ENCODE data around the gene ARFGAP3.

ARFGAP3 gene

DNA sequence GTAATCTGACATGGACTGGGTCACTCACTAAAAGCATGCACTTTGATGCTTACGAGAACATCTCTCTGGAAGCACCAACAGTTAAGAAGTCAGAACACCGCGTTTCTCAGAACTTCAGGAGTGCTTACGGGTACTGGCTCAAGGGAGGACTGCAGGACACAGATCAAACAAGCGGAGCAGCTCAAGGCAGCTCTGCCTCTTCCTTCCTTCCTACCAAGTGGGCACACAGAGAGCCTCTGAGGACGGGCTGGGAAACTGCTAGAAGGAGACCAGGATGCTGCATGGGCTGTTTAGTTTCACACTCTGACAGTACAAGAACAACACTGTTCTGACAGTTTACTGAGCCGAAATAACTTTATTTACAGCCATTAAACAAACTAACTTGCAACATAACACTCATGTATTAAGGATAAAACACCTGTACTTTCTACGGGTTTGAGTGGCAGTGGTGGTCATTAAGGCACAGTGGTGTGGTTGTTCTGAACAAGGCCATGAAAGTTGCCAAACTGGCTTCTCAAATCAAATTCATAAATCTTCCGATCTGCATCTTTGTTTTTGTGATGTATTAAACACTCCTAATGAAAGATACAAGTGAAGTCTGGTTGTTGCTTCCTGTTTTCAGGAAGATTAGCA is 37.5 kb downstream of the ARFGAP3 start:
- no peak for DNase-seq (ENCODE audit: low spot score)

DNA sequence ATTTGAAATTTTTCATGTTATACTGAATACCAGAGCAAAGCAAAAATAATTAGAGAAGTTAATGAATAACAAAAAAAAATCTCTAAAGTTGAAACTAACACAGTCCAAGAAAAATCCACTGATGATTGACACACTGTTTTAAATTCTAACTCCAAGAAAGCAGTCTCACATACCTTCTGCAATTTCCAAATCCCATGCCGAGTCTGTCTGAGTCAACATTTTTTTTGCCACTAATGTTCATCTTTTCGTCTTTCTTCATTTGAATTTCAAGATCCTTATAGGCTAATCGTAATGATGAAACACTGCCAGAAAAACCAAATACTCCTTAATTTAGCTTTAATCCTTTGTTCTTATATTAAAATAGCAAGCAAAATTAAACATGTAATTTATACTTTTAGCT is 39.5 kb downstream of the ARFGAP3 start:
- no peak for DNase-seq (ENCODE audit: low spot score)

DNA sequence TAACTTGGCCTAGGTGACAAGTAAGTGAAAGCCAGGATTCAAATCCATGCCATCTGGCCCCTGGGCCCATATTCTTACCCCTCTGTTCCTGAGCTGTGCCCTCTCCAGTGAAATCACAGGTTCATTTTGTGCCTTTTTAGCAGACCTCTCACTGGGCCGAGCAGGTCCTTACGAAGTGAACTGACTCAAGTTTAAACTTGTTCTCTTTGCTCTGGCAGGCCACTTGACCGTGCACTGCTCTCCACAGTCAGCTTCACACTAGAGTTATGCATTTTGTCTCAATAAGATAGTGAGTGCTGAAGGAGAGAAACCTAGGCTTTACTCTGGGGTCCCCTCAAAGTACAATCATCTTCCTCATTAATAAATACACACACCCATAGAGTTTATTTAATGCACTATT is 40.7 kb downstream of the ARFGAP3 start:
- DNase-seq (ENCODE audit: low spot score) = no peak

DNA sequence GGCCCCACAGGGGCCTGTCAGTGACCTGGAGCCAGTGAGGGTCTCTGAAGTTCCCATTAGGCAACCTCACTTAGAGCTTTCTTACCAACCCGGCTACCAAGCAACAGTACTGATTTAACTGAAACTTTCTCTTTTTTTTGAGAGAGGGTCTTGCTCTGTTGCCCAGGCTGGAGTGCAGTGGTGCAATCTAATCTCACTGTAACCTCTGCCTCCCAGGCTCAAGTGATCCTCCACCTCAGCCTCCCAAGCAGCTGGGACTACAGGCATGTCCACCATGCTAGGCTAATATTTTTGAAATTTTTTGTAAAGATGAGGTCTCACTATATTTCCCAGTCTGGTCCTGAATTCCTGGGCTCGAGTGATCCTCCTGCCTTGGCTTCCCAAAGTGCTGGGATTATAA is 42.5 kb downstream of the ARFGAP3 start:
- DNase-seq (ENCODE audit: low spot score) = no peak

DNA sequence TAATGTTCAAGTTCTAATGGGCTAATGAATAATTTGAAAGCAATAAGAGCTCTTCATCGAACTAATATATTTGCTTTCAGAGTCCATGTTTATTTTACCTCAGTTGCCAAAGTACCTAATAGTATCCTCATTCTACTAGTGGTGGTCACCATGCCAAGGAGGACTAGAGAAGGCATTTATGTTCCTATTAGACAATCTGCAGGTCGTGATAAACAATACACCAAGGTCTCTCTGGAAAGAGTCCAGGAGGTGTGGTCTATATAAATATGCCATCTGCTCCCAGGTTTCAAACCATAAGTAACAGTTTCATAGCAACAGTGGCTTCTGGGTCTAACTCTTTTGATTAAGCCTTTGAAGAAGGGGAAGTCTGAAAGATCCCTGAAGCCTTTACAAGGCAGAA is 42.9 kb downstream of the ARFGAP3 start:
- DNase-seq (ENCODE audit: low spot score) = peak; percentile 77

DNA sequence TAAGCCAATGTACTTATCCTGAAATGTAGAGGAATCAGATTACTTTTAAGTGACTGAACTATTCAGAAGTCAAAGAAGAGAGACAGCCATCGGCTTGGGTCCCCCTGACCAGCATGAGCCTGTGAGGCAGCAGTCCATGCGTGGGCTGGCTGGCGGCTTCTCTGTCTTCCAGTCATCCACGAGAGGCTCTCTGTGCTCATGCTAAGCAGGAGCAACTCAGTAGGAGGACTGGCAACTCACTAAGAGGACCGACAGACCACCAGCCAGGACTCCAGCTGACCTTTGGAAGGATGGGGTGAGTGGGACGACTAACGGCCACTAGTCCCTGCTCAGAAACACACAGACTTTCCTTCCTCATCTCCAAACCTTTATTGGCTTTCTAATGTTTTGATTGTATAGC is 43.6 kb downstream of the ARFGAP3 start:
- peak; percentile 30 for DNase-seq (ENCODE audit: low spot score)

DNA sequence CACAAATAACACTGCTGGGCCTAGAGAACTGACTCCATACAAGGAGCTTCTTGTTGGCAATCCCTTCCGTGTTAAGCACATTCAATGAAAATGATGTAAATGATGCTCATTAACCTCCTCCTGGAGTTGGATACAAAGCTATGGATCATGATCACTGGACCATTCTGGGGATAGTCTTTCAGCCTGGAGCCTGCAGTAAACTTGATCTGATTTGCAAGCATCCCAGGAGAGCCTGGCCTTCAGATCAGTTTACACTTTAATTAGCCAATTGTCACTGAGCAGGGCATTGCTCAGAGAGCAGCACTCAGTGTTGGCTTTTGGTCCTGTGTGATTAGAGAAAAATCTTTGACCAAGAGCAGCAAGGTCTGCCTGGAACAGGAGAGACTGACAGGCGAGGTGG is 45.6 kb downstream of the ARFGAP3 start:
- DNase-seq (ENCODE audit: low spot score) = no peak

DNA sequence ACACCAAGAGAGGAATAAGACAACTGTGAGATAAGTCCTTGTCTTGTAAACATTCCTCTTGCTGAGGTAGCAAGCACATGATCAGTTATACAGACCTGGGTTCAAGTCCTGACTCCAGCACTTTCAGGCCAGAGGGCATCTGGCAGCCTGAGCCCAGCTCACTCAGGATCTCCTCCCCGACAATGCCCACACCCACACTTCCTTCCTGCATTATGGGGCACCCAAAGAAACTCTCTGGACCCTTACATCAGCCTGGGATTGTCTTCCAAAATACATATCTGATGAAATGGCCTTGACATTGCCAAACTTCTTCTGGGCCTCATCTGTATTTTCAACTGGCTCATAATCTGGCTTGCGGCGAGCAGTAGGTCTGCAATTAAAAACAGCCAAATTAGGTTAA is 48.6 kb downstream of the ARFGAP3 start:
- no peak for DNase-seq (ENCODE audit: low spot score)

DNA sequence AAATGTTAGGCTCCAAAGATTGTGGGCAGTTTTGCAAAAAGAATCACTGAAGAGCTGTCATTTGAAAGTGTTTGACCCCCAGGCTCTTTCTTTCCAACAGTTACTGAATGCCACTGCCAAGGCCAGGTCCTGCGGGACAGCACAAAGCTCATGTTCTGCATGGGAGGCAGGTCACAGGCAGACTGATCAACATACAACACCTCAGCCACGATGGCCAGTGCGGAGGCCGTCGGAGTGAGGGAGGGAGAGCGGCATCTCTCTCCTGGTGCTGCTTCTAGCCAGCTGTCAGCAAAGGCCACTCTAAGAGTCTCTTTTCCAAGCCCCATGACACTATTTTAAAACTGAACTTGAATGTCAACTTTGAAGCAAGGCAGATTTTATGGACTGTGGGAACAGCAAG is 49.9 kb downstream of the ARFGAP3 start:
- no peak for DNase-seq (ENCODE audit: low spot score)

DNA sequence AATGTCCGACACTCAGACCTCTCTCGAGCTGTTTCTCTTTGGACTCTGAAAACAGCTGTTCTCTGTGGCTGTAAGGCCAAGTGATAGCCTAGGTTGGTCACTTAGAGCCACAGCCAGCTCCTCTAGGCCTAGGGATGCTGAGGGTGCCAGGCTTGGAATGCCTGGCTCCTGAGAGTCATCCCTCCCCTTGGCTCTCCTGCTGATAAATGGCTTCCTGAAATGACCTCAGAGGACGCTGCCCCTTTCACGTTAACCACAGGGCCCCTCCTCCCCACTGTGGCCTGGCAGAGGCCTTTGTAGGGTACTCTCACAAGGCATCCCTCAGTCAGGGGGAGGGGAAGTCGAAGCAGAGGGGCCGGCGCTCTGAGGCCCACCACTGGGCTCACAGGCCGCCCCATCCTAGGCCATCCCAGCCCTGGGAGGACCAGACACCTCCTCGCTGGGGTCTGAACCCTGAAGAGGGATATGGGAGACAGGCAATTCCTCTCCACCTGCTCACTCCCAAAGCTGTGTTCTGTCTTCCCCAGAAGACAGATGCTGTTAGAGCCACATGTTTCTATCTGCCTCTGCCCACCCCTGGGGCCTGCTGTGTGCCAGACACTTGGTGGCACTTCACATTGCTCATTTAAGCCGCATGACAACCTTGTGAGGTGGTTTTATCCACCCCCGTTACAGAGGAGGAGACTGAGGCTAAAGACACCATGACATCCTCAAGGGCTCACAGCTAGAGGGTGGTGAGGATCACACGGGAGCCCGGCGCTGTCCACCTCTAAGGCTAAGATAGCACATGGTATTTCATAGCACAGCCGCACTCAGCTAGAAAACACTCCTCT is 50.9 kb downstream of the ARFGAP3 start:
- no peak for DNase-seq (ENCODE audit: low spot score)

DNA sequence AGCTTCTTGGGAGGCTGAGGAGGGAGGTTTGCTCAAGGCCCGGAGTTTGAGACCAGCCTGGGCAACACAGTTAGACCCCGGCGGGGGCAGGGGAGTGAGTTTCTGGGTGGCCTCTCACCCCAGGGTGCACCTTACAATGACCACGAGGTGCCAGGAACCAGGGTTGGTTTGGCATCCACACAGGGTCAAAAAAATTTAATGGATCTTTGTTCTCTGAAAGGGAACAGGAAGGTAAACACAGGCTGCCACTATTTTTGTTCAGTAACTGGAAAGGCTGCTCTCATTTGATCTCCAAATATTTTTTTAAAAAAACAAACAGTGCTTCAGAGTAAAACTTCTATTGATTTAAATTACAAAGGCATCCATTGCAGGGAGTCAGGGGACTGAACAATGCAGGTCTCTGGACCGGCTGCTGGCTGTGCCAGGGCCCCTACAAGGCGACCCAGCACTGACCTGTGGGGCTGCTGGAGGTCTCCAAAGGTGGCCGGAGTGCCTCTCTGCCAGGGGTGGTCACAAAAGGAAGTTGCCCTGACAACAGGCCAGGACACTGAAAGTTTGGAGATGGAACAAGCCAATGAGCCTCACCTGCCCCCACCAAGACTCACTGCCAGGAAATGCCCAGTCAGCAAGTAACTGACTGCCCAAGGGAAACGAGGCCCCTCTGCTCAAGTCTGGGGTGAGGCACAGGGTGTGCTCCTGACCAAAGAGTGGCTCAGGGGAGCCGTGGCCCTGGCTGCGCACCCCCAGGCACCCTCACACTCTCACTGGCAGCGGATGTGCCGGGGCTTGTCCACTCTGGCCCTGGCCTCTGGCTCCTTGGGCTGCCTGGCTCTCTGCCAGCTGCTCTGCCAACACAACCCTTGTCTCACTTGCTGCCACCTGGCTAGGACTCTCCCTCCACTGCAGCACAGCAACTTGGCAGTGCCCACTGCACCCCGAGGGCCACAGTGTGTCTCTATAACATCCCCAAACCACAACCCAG is 51.8 kb downstream of the ARFGAP3 start:
- peak; percentile 32 for DNase-seq (ENCODE audit: low spot score)

DNA sequence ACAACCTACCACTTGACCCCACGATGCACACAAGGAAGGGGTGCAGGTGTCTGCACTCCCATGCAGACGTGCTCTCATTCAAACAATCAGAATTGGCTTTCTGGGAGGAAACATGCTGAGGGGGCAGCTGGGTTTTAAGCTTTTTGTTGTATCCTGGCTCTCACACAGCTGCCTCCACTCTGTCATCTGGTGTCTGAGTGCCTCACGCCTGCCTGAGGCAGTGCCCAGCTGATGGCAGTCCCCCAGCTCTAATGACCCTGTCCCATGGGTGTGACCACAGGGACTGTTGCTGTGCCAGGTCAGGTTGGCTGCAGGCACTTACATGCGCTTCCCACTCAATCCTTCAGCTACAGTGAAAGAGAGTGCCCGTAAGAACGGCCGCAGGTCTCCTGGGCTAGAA is 53.7 kb downstream of the ARFGAP3 start:
- no peak for DNase-seq (ENCODE audit: low spot score)

DNA sequence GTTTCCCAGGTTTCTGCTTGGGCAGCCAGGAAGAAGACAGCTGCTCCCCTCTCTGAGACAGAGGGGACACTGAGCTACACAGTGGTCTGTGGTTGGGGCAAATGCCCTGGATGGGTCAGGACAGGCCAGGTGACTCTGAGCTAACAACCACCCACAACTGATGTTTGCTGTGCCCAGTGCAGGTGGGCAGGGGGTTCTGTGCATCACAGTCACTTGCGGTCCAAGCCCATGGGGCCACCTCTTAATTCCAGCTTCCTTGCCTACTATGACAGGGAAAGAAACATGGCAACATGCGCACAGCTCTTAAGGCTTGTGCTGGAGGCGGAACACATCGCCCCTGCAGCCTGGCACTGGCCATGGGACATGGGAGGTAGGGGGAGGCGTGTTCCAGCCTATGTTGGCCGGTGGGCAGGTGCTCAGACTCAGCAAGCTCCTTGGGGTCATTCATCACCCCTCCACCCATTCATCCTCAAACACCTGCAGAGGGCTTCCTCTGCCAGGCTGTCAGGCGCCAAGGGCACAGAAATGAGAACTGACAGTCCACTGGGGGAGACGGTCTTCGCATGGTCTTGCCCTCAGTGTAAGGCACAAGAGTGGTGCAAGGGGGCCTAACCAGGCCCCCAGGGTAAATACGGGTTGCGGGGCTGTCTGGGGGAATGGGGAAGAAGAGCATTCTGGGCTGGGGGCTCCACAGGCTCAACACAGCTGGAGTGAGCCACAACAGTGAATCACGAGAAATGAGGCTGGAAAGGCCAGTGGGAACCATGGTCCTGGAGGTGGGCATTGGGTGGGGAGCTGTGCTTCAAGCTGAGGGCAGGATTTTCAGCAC is 55.6 kb downstream of the ARFGAP3 start:
- DNase-seq (ENCODE audit: low spot score) = no peak

DNA sequence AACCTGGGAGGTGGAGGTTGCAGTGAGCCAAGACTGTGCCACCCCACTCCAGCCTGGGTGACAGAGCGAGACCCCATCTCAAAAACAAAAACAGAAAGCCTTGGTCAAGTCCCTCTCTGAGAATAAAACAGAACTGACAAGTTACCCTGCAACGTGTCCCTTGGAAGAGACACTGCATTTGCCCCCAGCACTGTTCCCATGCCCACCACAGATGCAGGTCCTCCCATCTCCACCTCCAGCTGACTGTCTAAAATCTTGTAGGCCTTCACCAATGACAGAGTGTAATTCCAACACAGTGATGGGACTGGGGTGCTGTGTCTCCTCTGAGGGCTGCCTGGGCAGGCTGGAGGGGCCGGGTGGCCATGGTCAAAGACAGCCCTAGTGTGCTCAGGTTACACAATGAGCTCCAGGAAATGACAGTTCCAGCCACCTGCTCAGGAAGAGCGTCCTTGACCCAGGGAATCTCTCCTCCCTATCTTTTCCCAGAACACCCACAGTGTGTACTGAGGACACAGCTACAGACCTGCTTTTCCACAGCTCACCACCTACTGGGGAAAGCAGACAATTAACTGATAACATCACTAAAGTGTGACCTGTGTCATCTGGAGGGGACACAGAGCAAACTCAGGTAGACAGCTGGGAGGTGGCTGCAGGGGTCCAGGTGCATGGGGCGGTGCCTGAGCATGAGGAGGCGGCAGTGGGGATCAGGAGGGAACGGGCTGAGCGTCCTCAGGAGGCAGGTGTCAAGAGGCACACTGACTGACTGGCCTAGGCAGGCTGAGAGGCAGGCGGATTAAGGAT is 56.4 kb downstream of the ARFGAP3 start:
- DNase-seq (ENCODE audit: low spot score) = no peak

DNA sequence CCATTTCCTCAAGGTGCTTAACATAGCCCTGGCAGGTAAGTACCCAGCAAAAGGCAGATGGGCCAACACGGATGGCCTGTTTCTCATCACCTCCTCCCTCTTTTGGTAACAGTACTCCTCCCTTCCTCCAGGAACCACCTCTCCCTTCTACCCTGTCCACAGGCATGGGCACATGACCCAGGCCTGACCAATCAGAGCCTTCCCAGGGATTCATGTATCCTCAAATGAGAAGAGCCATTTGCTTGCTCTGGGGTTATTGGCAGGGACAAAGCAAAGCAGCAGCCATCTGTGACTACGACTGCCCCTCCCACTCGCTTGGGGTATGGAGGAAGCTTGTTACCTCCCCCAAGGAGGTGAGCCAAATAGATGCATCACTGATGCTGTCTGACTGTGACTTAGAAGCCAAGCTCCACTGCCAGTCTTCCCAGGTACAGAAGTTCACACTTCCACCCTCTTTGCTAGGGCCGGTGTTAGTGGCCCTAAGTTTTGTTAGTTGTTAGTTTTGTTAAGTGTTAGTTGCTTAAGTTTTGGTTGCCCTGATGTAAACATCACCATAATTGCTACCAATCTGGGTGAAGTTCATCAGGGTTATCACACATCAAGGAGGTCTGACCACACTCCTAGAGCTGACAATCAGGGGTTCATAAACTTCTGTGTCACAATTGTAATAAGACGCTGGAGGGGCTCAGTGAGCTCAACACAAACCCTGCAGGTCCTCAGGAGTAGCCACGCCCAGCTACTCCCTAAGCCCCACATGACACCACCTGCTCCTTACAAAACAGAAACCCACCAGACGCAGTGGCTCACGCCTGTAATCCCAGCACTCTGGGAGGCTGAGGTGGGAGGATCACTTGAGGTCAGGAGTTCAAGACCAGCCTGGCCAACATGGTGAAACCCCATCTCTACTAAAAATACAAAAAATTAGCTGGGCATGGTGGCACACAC is 57.3 kb downstream of the ARFGAP3 start:
- no peak for DNase-seq (ENCODE audit: low spot score)

DNA sequence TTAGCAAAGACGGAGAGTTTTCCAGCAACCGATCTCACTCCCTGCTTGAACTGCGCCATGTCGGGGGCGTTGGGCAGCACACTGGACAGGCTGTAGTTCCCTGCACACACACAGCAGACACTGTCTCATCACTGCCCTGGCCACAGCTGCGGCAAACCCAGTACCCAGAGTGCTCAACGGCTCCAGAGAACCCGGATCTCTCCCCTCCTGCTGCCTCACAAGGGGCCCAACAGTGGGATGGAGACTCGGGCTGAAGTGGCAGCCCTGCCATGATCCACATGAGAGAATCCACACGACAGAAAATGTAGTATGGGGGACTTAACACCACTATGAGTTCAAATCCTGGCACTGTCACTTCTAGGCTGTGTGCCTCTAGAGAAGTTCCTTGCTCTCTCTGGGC is 58.0 kb downstream of the ARFGAP3 start:
- no peak for DNase-seq (ENCODE audit: low spot score)

DNA sequence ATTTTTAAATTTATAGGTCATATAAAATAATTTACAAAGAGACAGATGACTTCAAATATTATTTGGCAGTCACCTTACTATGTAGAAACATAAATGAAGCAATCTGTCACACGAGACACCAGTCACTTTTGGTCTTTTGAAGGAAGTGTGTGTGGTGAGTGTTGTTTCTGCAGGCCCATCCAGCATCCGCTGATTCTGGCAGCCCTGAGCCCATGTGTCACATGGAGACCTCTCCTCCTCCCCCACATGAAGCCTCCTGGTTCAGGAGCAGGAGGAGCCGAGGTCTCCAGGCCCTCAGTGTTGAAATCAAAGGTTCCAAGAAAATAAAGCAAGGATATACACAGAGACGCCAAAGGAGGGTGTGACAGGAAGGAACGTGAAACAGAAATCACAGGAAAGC is 60.1 kb downstream of the ARFGAP3 start:
- no peak for DNase-seq (ENCODE audit: low spot score)

DNA sequence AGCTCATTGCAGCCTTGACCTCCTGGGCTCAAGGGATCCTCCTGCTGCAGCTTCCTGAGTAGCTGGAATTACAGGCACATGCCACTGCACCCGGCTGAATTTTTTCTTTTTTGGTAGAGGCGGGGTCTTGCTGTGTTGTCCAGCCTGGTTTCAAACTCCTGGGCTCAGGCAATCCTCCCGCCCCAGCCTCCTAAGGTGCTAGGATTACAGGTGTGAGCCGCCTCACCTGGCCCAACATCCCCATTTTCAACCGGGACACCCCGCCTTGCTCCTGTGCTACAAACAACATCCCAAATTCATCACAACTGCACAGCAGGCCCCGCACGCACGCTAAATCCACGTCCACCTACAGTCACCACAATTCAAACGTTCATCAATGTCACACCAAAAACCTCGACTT is 61.0 kb downstream of the ARFGAP3 start:
- DNase-seq (ENCODE audit: low spot score) = no peak

All from cerebellar cortex (tissue), 1 donor.